Fibroblast of lung (primary cell): ENCODE results near the gene ADGRL2.

Experiments
- CTCF ChIP-seq, 2 donors: IDR thresholded peaks in 1 of 2; conservative IDR thresholded peaks in 1 of 2; 1 replicate in 1 of 2; 2 replicates in 1 of 2; pipeline ENCODE4 v1.5.1; 2011 to 2012; ENCODE audit warnings: low read length in 2 of 2, control low read depth in 1 of 2, inconsistent platforms in 1 of 2, low read depth in 1 of 2, mild to moderate bottlenecking in 1 of 2
- EZH2 ChIP-seq: IDR thresholded peaks from 2 replicates; pipeline ENCODE4 v1.5.1; 2012; ENCODE audit warnings: low read length, control low read depth, mild to moderate bottlenecking; ENCODE audit errors: missing control alignments

- TF ChIP-seq CTCF (conservative IDR thresholded peaks at IDR 0.05 in 1 of 2, IDR thresholded peaks at IDR 0.05 in 1 of 2; ENCODE audit: low read depth in 1 of 2, low read length in 2 of 2): no peak
- TF ChIP-seq EZH2: no peak
These were observed 617 bp upstream of the ADGRL2 start for GRCh38 chr1:81799939-81800694.
